Karpas-422 (cell line): ENCODE measurements around the gene AP3S2. TPM values are rescaled to one million over a fixed set of nuclear protein-coding genes. Genes with fewer than 3 reads are reported as not detected.

Source experiments
- DNase-seq: peaks from one replicate; pipeline ENCODE4 v3.0.0-alpha.2; 2015
- H2AFZ ChIP-seq: fragments of 200-600 bp; sonication (generic); 2 replicates; pipeline ENCODE4 v1.6.1; 2014; ENCODE audit warnings: antibody characterized with exemption, low read length, mixed read lengths
- H3K27ac ChIP-seq: fragments of 200-600 bp; sonication (generic); 2 replicates; pipeline ENCODE4 v1.5.1; 2014; ENCODE audit warnings: mild to moderate bottlenecking, low read length, moderate library complexity
- H3K27me3 ChIP-seq: fragments of 200-600 bp; sonication (generic); 2 replicates; pipeline ENCODE4 v1.6.1; 2014; ENCODE audit warnings: low read length, mixed read lengths
- H3K36me3 ChIP-seq: fragments of 200-600 bp; sonication (generic); 2 replicates; pipeline ENCODE4 v1.6.1; 2014; ENCODE audit warnings: low read length, mixed read lengths; ENCODE audit not compliant: insufficient read depth
- H3K4me1 ChIP-seq: fragments of 200-600 bp; sonication (generic); 2 replicates; pipeline ENCODE4 v1.6.1; 2014; ENCODE audit warnings: mild to moderate bottlenecking, low read length, mixed read lengths
- H3K4me2 ChIP-seq: fragments of 200-600 bp; sonication (generic); 2 replicates; pipeline ENCODE4 v1.6.1; 2014; ENCODE audit warnings: low read length, low read depth, mild to moderate bottlenecking; ENCODE audit not compliant: poor library complexity, severe bottlenecking
- H3K4me3 ChIP-seq: fragments of 200-600 bp; sonication (generic); 2 replicates; pipeline ENCODE4 v1.5.1; 2014; ENCODE audit warnings: mild to moderate bottlenecking, antibody characterized with exemption, low read length, mixed read lengths
- H3K79me2 ChIP-seq: fragments of 200-600 bp; sonication (generic); 2 replicates; pipeline ENCODE4 v1.6.1; 2014; ENCODE audit warnings: mild to moderate bottlenecking, low read length, mixed read lengths
- H3K9ac ChIP-seq: fragments of 200-600 bp; sonication (generic); 2 replicates; pipeline ENCODE4 v1.6.0; 2014; ENCODE audit warnings: low read length
- H3K9me2 ChIP-seq: fragments of 200-600 bp; sonication (generic), shearing (Covaris generic); replicated peaks from 2 replicates; pipeline ENCODE4 v1.6.0; 2014; ENCODE audit warnings: mild to moderate bottlenecking, low read length, moderate library complexity; ENCODE audit not compliant: insufficient read depth
- H3K9me3 ChIP-seq: fragments of 300-700, 200-600 bp; sonication (generic); 2 replicates; pipeline ENCODE4 v1.6.1; 2014; ENCODE audit warnings: low read length, mixed read lengths
- H4K20me1 ChIP-seq: fragments of 200-600 bp; sonication (generic); 2 replicates; pipeline ENCODE4 v1.6.1; 2014; ENCODE audit warnings: mild to moderate bottlenecking, antibody characterized with exemption, low read length, low read depth; ENCODE audit not compliant: insufficient read depth
- total RNA-seq: library from RNA; depleted of rRNA; stranded (reverse); fragments of >200 nt; shearing (Covaris generic); gene quantifications from 2 replicates; pipeline ENCODE4 v1.2.3, GENCODE V29; 2014; ENCODE audit warnings: low replicate concordance

The AP3S2 gene
- total RNA-seq, 1 experiment from 2014 or later = 29.3 TPM

- no peak overlapping the region for H3K9ac ChIP-seq
- no peaks in the 10 kb centered on the region for H4K20me1 ChIP-seq
- H3K4me1 ChIP-seq = no peaks in the 10 kb centered on the region
- no peak overlapping the region for H3K27ac ChIP-seq
- no peak for DNase-seq
- H3K9me2 ChIP-seq = no peaks in the 10 kb centered on the region
- no peak overlapping the region for H3K4me3 ChIP-seq
- H3K9me3 ChIP-seq = no peaks in the 10 kb centered on the region
- no peak overlapping the region for H3K4me2 ChIP-seq
- no peaks in the 10 kb centered on the region for H3K36me3 ChIP-seq
- no peak overlapping the region for H2AFZ ChIP-seq
- no peaks in the 10 kb centered on the region for H3K27me3 ChIP-seq
- H3K79me2 ChIP-seq = no peaks in the 10 kb centered on the region
Measured at GRCh38 chr15:89928421-89928820, 34.6 kb upstream of the AP3S2 start.

GRCh38 chr15:89926158-89926557, 32.4 kb upstream of the AP3S2 start:
- H3K27ac ChIP-seq = no peak overlapping the region
- H3K36me3 ChIP-seq = no peaks in the 10 kb centered on the region
- H4K20me1 ChIP-seq = no peaks in the 10 kb centered on the region
- H3K9me2 ChIP-seq = no peaks in the 10 kb centered on the region
- DNase-seq = no peak
- H3K27me3 ChIP-seq = no peaks in the 10 kb centered on the region
- no peaks in the 10 kb centered on the region for H3K79me2 ChIP-seq
- no peaks in the 10 kb centered on the region for H3K9me3 ChIP-seq
- no peak overlapping the region for H2AFZ ChIP-seq
- H3K4me3 ChIP-seq = no peak overlapping the region
- H3K9ac ChIP-seq = no peak overlapping the region
- H3K4me1 ChIP-seq = no peaks in the 10 kb centered on the region
- H3K4me2 ChIP-seq = no peak overlapping the region

GRCh38 chr15:89917442-89918101, 23.8 kb upstream of the AP3S2 start:
- H2AFZ ChIP-seq = no peak overlapping the region
- H3K9me3 ChIP-seq = no peaks in the 10 kb centered on the region
- no peak overlapping the region for H3K9ac ChIP-seq
- no peak overlapping the region for H3K27ac ChIP-seq
- H3K4me3 ChIP-seq = no peak overlapping the region
- H3K4me2 ChIP-seq = no peak overlapping the region
- no peak for DNase-seq
- H3K27me3 ChIP-seq = no peaks in the 10 kb centered on the region
- no peaks in the 10 kb centered on the region for H4K20me1 ChIP-seq
- H3K36me3 ChIP-seq = no peaks in the 10 kb centered on the region
- H3K4me1 ChIP-seq = no peaks in the 10 kb centered on the region
- H3K9me2 ChIP-seq = no peaks in the 10 kb centered on the region
- H3K79me2 ChIP-seq = no peaks in the 10 kb centered on the region

GRCh38 chr15:89916660-89917059, 22.9 kb upstream of the AP3S2 start:
- no peak overlapping the region for H2AFZ ChIP-seq
- H3K4me3 ChIP-seq = no peak overlapping the region
- no peaks in the 10 kb centered on the region for H3K27me3 ChIP-seq
- no peaks in the 10 kb centered on the region for H3K36me3 ChIP-seq
- no peaks in the 10 kb centered on the region for H3K9me2 ChIP-seq
- no peak overlapping the region for H3K9ac ChIP-seq
- no peaks in the 10 kb centered on the region for H3K79me2 ChIP-seq
- H3K9me3 ChIP-seq = no peaks in the 10 kb centered on the region
- no peaks in the 10 kb centered on the region for H3K4me1 ChIP-seq
- no peaks in the 10 kb centered on the region for H4K20me1 ChIP-seq
- no peak overlapping the region for H3K4me2 ChIP-seq
- no peak for DNase-seq
- no peak overlapping the region for H3K27ac ChIP-seq

- Histone ChIP-seq H3K27me3 (no peaks in the 10 kb centered on the region), H3K4me2 (no peak within 1 kb of the TSS), H3K4me1 (no peaks in the 10 kb centered on the region), H3K36me3 (no peaks in the 10 kb centered on the region), H3K4me3 (no peak within 1 kb of the TSS), H3K9me2 (no peaks in the 10 kb centered on the region), H3K9ac (no peak within 1 kb of the TSS), H3K9me3 (no peaks in the 10 kb centered on the region), H4K20me1 (no peaks in the 10 kb centered on the region), H2AFZ (no peak within 1 kb of the TSS), H3K27ac (no peak within 1 kb of the TSS), H3K79me2 (no peaks in the 10 kb centered on the region)
- no peak for DNase-seq
Measured at GRCh38 chr15:89912674-89913396, 19.0 kb upstream of the AP3S2 start, which contains the start of gene ARPIN. Gene ARPIN, minus strand, starts transcription at chr15:89912952. Its CDS starts 117 bp downstream, at chr15:89912835.

- H3K4me2 ChIP-seq = no peak overlapping the region
- no peaks in the 10 kb centered on the region for H3K27me3 ChIP-seq
- H3K9me3 ChIP-seq = no peaks in the 10 kb centered on the region
- no peaks in the 10 kb centered on the region for H4K20me1 ChIP-seq
- no peak overlapping the region for H3K4me3 ChIP-seq
- no peaks in the 10 kb centered on the region for H3K36me3 ChIP-seq
- DNase-seq = no peak
- H3K27ac ChIP-seq = no peak overlapping the region
- no peak overlapping the region for H2AFZ ChIP-seq
- H3K4me1 ChIP-seq = no peaks in the 10 kb centered on the region
- no peak overlapping the region for H3K9ac ChIP-seq
- H3K79me2 ChIP-seq = no peaks in the 10 kb centered on the region
- H3K9me2 ChIP-seq = no peaks in the 10 kb centered on the region
Measured at GRCh38 chr15:89912145-89912673, 18.4 kb upstream of the AP3S2 start.

- no peak overlapping the region for H3K4me2 ChIP-seq
- no peak overlapping the region for H3K9ac ChIP-seq
- no peak overlapping the region for H3K4me3 ChIP-seq
- H3K9me3 ChIP-seq = no peaks in the 10 kb centered on the region
- no peaks in the 10 kb centered on the region for H3K79me2 ChIP-seq
- H4K20me1 ChIP-seq = no peaks in the 10 kb centered on the region
- no peaks in the 10 kb centered on the region for H3K4me1 ChIP-seq
- no peak for DNase-seq
- no peak overlapping the region for H2AFZ ChIP-seq
- H3K27me3 ChIP-seq = no peaks in the 10 kb centered on the region
- no peaks in the 10 kb centered on the region for H3K36me3 ChIP-seq
- H3K9me2 ChIP-seq = no peaks in the 10 kb centered on the region
- H3K27ac ChIP-seq = no peak overlapping the region
Measured at GRCh38 chr15:89910891-89911626, 17.3 kb upstream of the AP3S2 start.

- H3K27ac ChIP-seq = no peak overlapping the region
- no peaks in the 10 kb centered on the region for H3K27me3 ChIP-seq
- no peak overlapping the region for H3K9ac ChIP-seq
- no peaks in the 10 kb centered on the region for H3K79me2 ChIP-seq
- H3K4me3 ChIP-seq = no peak overlapping the region
- no peak overlapping the region for H3K4me2 ChIP-seq
- no peak overlapping the region for H2AFZ ChIP-seq
- no peaks in the 10 kb centered on the region for H3K4me1 ChIP-seq
- no peak for DNase-seq
- H4K20me1 ChIP-seq = no peaks in the 10 kb centered on the region
- H3K9me2 ChIP-seq = no peaks in the 10 kb centered on the region
- H3K9me3 ChIP-seq = no peaks in the 10 kb centered on the region
- H3K36me3 ChIP-seq = no peaks in the 10 kb centered on the region
Measured at GRCh38 chr15:89909611-89910010, 15.8 kb upstream of the AP3S2 start.
